Measurements from ENCODE around the gene TRIM52. TPM values are rescaled to one million over a fixed set of nuclear protein-coding genes. Genes with fewer than 3 reads are reported as not detected.
"Not testable (repeated sequence)": the region's sequence is repeated elsewhere in the genome, so short reads cannot be mapped to it uniquely, and the experiment has no call there.

The TRIM52 gene
- total RNA-seq, 1 experiment from 2014 or later = 7.6 TPM

- ATAC-seq; H3K79me2 ChIP-seq (ENCODE audit: insufficient read depth, low read length); H3K4me3 ChIP-seq (replicated peaks in 1 of 2; ENCODE audit: low read depth in 1 of 2, low read length in 2 of 2); DNase-seq (ENCODE audit: low read depth, low spot score); RAD21 ChIA-PET (ENCODE audit: low non-redundant PET in 1 of 2, low total read pairs in 2 of 2, uncharacterized antibody in 2 of 2, unreplicated experiment in 2 of 2); H3K27ac ChIP-seq (ENCODE audit: low read depth, low read length); H3K9me3 ChIP-seq (ENCODE audit: control insufficient read depth in 1 of 2, insufficient read depth in 1 of 2, low read depth in 1 of 2, low read length in 2 of 2); H3K36me3 ChIP-seq (ENCODE audit: control insufficient read depth in 1 of 2, insufficient read depth in 2 of 2, low read length in 2 of 2); POLR2A ChIA-PET; CTCF ChIA-PET; H3K9ac ChIP-seq (ENCODE audit: low read length); H3K9me2 ChIP-seq (ENCODE audit: insufficient read depth); H4K20me1 ChIP-seq (ENCODE audit: insufficient read depth); BruUV-seq (replicated peaks); H3K27me3 ChIP-seq (ENCODE audit: insufficient read depth, low read length); H3K4me2 ChIP-seq (ENCODE audit: low read length); intact Hi-C loops (cut with micrococcal nuclease): not testable (repeated sequence)
- peak overlapping the region; percentile 86 for H2AFZ ChIP-seq (ENCODE audit: low read depth, low read length, poor library complexity, severe bottlenecking)
- peaks cover 18 to 48% of the 10 kb centered on the region in 2 experiments for H3K4me1 ChIP-seq (ENCODE audit: control insufficient read depth in 1 of 2, insufficient read depth in 2 of 2, low read length in 2 of 2)
These were observed 46.7 kb downstream of the TRIM52 start for GRCh38 chr5:181214249-181214648.

- POLR2A ChIA-PET = no interaction called here
These were observed 48.0 kb downstream of the TRIM52 start for GRCh38 chr5:181212934-181213333.

GRCh38 chr5:181212080-181212479 lies 48.9 kb downstream of the TRIM52 start:
- Histone ChIP-seq H3K27ac (ENCODE audit: low read depth, low read length) (no peak overlapping the region), H3K4me3 (replicated peaks in 1 of 2; ENCODE audit: low read depth in 1 of 2, low read length in 2 of 2) (no peak overlapping the region), H3K4me1 (ENCODE audit: control insufficient read depth in 1 of 2, insufficient read depth in 2 of 2, low read length in 2 of 2) (peaks cover 15 to 47% of the 10 kb centered on the region in 2 experiments), H2AFZ (ENCODE audit: low read depth, low read length, poor library complexity, severe bottlenecking) (no peak overlapping the region), H3K27me3 (ENCODE audit: insufficient read depth, low read length) (no peaks in the 10 kb centered on the region), H3K9me2 (ENCODE audit: insufficient read depth) (no peaks in the 10 kb centered on the region), H3K9me3 (ENCODE audit: control insufficient read depth in 1 of 2, insufficient read depth in 1 of 2, low read depth in 1 of 2, low read length in 2 of 2) (no peaks in the 10 kb centered on the region), H3K79me2 (ENCODE audit: insufficient read depth, low read length) (no peaks in the 10 kb centered on the region), H3K36me3 (ENCODE audit: control insufficient read depth in 1 of 2, insufficient read depth in 2 of 2, low read length in 2 of 2) (no peaks in the 10 kb centered on the region), H4K20me1 (ENCODE audit: insufficient read depth) (no peaks in the 10 kb centered on the region), H3K9ac (ENCODE audit: low read length) (no peak overlapping the region), H3K4me2 (ENCODE audit: low read length) (no peak overlapping the region)
- DNase-seq (ENCODE audit: low read depth, low spot score) = no peak
- intact Hi-C loops (cut with micrococcal nuclease) = no loop called here
- CTCF ChIA-PET = no interaction called here
- no TSS peak for BruUV-seq (replicated peaks)
- RAD21 ChIA-PET (ENCODE audit: low non-redundant PET in 1 of 2, low total read pairs in 2 of 2, uncharacterized antibody in 2 of 2, unreplicated experiment in 2 of 2) = no interaction called here
- POLR2A ChIA-PET = no interaction called here
- no peak for ATAC-seq
- TF ChIP-seq CBX3 (IDR thresholded peaks at IDR 0.05; ENCODE audit: low read depth) (no peak), ZBTB33 (IDR thresholded peaks at IDR 0.05; ENCODE audit: extremely low read depth, insufficient replicate concordance, low read length) (no peak), CEBPB (IDR thresholded peaks at IDR 0.05; ENCODE audit: low read depth) (no peak), EZH2 (IDR thresholded peaks at IDR 0.05) (no peak), MAX (IDR thresholded peaks at IDR 0.05) (no peak), SP1 (IDR thresholded peaks at IDR 0.05; ENCODE audit: low read depth) (no peak), POLR2A (IDR thresholded peaks at IDR 0.05; ENCODE audit: borderline replicate concordance, extremely low read depth, insufficient read depth, insufficient read length) (no peak), EGR1 (IDR thresholded peaks at IDR 0.05; ENCODE audit: low read depth) (no peak), YY1 (IDR thresholded peaks at IDR 0.05; ENCODE audit: extremely low read depth, insufficient replicate concordance, low read depth, low read length) (no peak), SIN3A (IDR thresholded peaks at IDR 0.05; ENCODE audit: low read depth) (no peak), SRF (IDR thresholded peaks at IDR 0.05; ENCODE audit: low read depth) (no peak), ELF1 (IDR thresholded peaks at IDR 0.05; ENCODE audit: borderline replicate concordance, low read depth) (no peak), TCF7L2 (IDR thresholded peaks at IDR 0.05; ENCODE audit: borderline replicate concordance, extremely low read depth, insufficient read depth, insufficient read length) (no peak)

More at GRCh38 chr5:181212934-181213333, 48.0 kb downstream of the TRIM52 start:
- Histone ChIP-seq H3K9ac (ENCODE audit: low read length) (no peak overlapping the region), H3K4me2 (ENCODE audit: low read length) (no peak overlapping the region), H3K27me3 (ENCODE audit: insufficient read depth, low read length) (no peaks in the 10 kb centered on the region), H3K79me2 (ENCODE audit: insufficient read depth, low read length) (no peaks in the 10 kb centered on the region), H2AFZ (ENCODE audit: low read depth, low read length, poor library complexity, severe bottlenecking) (no peak overlapping the region), H3K4me3 (replicated peaks in 1 of 2; ENCODE audit: low read depth in 1 of 2, low read length in 2 of 2) (no peak overlapping the region), H3K9me3 (ENCODE audit: control insufficient read depth in 1 of 2, insufficient read depth in 1 of 2, low read depth in 1 of 2, low read length in 2 of 2) (no peaks in the 10 kb centered on the region), H3K27ac (ENCODE audit: low read depth, low read length) (no peak overlapping the region), H3K36me3 (ENCODE audit: control insufficient read depth in 1 of 2, insufficient read depth in 2 of 2, low read length in 2 of 2) (no peaks in the 10 kb centered on the region), H4K20me1 (ENCODE audit: insufficient read depth) (no peaks in the 10 kb centered on the region), H3K4me1 (ENCODE audit: control insufficient read depth in 1 of 2, insufficient read depth in 2 of 2, low read length in 2 of 2) (peaks cover 15 to 45% of the 10 kb centered on the region in 2 experiments), H3K9me2 (ENCODE audit: insufficient read depth) (no peaks in the 10 kb centered on the region)
- intact Hi-C loops (cut with micrococcal nuclease) = no loop called here
- RAD21 ChIA-PET (ENCODE audit: low non-redundant PET in 1 of 2, low total read pairs in 2 of 2, uncharacterized antibody in 2 of 2, unreplicated experiment in 2 of 2) = no interaction called here
- DNase-seq (ENCODE audit: low read depth, low spot score) (no peak), ATAC-seq (no peak)
- CTCF ChIA-PET = no interaction called here
- no peak for TF ChIP-seq JUND (IDR thresholded peaks at IDR 0.05)
- no TSS peak for BruUV-seq (replicated peaks)
